ENCODE results near the gene S100PBP.

Gene S100PBP

DNA sequence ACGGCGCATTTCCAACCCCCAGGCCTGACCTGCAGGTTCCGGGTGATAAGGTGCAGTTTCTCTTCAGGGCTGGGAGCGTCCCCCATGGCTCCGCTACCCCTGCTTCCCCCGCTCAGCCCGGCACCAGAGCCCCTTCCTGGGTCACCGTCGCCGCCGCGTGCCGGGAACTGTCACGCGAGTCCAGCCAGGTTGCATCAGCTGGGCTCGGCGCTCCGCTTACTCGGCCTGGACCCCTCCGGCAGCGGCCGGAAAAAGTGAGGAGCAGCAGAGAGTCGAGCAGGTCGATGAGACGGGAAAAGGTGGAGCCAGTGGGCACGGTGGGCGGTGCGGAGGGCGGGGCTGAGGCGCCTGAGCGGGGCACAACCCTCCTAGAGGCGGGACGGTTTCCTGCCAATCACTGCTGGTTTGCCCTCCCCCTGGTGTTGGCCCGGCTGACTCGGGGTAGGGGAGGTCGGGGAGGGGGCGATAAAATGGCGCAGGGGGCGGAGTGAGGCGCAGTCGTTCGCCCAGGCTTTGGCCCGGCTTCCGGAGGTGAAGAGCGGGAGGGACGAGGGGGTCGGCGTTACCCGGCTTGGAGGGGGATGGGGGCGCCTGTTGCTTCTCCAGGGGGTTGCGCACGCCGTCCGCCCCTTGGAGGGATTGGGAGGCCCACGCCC lies at the start of gene S100PBP, which contains the start of gene YARS1:
S100PBP (plus strand) TSS at position 495 of the 656 bp plus-strand sequence. CDS start 8,447 bp downstream, outside the sequence.
YARS1 (minus strand) TSS at position 200 of the 656 bp plus-strand sequence; CDS start at position 86, 114 bp downstream.
- DNase-seq: peak; percentile 94

DNA sequence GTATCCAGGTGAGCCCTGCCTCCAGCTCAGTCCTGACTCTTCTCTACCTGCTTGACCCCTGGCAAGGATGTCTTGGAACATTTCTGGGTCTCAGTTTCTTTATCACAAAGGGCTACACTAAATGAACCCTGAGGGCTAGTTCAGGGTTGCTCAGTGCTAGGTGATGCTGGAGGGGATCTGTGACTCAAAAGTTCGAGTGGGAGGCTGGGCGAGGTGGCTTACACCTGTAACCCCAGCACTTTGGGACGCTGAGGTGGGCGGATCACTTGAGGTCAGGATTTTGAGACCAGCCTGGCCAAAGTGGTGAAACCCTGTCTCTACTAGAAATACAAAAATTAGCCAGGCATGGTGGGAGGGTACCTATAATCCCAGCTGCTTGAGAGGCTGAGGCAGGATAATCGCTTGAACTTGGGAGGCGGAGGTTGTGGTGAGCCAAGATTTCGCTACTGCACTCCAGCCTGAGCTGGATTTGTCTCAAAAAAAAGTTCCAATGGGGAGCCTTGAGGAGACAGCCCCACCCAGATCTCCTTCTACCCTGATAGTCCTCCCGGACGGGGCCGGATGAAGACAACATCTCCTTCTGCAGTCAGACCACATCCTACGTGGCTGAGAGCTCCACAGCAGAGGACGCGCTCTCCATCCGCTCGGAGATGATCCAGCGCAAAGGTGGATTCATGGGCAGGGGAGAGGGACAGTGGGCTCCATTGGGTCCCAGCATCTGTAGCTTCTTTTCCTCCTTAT lies 49.2 kb upstream of the S100PBP start:
- DNase-seq: no peak

DNA sequence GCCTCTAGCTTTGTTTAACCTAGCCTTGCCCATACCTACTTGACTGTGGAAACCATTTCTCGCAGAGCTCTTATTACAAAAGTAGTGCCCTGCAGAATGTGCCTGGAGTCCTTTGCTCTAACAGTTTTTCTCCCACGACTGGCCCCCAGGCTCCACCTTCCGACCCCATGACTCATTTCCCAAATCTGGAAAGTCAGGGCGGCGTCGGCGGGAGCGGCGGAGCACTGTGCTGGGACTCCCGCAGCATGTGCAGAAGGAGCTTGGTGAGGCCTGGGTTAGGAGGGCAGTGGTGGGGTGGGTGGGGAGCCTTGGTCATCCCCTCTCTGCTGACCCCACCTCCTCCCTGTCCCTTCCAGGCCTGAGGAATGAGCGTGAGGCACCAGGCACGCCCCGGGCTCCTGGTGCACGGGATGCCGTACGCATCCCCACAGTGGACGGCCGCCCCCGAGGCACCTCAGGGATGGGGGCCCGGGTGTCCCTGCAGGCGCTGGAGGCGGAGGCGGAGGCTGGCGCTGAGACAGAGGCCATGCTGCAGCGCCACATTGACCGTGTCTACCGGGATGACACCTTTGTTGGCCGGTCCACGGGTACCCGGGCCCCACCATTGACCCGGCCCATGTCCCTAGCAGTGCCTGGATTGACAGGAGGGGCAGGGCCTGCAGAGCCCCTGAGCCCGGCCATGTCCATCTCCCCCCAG lies 47.8 kb upstream of the S100PBP start:
- no peak for DNase-seq

DNA sequence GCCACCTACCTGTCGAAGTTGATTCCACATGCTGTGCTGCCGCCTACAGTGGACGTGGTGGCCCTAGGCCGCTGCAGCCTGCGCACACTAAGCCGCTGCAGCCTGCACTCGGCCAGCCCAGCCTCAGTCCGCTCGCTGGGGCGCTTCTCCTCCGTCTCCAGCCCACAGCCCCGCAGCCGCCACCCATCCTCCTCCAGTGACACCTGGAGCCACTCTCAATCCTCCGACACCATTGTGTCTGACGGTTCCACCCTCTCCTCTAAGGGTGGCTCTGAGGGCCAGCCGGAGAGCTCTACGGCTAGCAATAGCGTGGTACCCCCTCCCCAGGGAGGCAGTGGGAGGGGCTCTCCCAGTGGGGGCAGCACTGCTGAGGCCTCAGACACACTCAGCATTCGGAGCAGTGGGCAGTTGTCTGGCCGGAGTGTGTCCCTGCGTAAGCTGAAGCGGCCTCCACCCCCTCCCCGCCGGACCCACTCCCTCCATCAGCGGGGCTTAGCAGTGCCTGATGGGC lies 47.2 kb upstream of the S100PBP start:
- DNase-seq: no peak

DNA sequence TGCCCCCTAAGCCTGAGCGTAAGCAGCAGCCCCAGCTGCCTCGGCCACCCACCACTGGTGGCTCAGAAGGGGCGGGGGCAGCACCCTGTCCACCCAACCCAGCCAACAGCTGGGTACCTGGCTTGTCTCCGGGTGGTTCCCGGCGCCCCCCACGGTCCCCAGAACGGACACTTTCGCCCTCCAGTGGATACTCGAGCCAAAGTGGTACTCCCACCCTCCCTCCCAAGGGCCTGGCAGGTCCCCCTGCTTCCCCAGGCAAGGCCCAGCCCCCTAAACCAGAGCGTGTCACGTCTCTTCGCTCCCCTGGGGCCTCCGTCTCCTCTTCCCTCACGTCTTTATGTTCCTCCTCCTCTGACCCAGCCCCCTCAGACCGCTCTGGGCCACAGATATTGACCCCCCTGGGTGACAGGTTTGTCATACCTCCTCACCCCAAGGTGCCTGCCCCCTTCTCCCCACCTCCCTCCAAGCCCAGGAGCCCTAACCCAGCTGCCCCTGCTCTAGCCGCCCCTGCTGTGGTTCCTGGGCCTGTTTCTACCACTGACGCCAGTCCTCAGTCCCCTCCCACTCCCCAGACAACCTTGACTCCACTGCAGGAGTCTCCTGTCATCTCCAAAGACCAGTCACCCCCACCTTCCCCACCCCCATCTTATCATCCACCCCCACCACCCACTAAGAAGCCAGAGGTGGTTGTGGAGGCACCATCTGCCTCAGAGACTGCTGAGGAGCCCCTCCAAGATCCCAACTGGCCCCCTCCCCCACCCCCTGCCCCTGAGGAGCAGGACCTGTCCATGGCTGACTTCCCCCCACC lies 46.5 kb upstream of the S100PBP start:
- DNase-seq: no peak

DNA sequence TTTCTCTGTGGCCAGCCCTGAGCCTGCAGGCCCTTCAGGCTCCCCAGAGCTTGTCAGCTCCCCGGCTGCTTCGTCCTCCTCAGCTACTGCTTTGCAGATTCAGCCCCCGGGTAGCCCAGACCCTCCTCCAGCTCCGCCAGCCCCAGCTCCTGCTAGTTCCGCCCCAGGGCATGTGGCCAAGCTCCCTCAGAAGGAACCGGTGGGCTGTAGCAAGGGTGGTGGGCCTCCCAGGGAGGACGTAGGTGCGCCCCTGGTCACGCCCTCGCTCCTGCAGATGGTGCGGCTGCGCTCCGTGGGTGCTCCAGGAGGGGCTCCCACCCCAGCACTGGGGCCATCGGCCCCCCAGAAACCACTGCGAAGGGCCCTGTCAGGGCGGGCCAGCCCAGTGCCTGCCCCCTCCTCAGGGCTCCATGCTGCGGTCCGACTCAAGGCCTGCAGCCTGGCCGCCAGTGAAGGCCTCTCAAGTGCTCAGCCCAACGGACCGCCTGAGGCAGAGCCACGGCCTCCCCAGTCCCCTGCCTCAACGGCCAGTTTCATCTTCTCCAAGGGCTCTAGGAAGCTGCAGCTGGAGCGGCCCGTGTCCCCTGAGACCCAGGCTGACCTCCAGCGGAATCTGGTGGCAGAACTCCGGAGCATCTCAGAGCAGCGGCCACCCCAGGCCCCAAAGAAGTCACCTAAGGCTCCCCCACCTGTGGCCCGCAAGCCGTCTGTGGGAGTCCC lies 45.7 kb upstream of the S100PBP start:
- DNase-seq: no peak

DNA sequence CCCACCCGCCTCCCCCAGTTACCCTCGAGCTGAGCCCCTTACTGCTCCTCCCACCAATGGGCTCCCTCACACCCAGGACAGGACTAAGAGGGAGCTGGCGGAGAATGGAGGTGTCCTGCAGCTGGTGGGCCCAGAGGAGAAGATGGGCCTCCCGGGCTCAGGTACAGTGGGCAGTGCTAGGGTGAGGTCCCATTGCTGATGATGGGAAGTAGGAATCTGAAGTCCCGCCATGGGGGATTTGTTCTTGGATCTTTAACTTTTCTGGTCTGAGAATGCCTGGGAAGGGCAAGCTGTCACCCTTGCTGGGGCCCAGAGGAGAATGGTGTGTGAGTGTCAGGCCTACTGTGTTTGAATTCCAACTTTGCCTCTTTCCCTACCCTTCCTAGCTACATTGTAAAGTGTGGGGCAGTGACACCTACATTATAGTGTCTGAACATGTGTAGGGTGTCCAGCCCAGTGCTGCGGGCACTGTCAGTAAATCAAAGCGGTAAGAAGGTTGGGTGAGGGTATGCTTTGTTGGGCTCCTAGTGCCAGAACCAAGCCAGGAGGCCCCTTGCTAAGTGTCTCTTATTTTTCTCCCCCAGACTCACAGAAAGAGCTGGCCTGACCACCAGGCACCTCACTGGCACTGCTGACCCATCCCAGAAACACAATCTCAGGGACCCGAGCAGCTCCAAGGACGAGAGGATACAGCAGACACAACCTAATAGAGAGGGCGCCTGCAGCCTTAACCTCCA lies 45.0 kb upstream of the S100PBP start:
- no peak for DNase-seq

DNA sequence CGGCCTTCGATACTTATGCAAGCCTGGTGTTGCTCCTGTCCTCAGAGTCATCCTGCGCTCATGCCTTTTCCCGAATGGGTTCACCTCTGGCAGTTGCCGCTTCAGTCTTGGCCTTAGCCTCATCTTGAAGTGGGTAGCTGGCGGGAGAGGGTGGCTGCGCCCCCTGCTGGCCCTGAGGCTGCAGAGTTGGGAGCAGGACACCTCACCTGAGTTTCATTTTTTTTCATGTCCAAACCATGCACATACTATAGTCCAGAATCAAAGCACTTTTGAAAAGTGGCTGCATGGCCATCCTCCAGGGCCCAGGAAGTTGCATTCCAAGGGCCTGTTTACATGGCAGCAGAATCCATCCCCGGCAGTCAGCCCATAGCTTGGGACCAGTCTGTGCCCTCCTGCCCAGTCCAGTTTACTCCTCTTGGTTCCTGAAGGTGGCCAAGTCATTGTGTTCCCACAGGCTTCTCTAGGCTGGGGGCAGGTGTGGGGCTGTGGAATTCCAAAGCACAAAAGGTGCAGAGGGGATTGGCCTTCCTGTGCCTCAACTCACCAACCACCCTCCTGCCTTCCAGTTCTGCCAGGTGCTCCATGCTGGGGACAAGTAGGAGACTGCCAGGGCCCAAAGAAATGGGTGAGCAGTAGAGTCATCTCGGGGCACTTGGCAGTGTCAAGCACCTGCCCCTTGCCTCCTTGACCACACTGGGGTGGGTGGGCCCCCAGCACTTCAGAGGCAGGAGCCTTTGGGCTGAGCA lies 44.3 kb upstream of the S100PBP start:
- DNase-seq: peak; percentile 31

DNA sequence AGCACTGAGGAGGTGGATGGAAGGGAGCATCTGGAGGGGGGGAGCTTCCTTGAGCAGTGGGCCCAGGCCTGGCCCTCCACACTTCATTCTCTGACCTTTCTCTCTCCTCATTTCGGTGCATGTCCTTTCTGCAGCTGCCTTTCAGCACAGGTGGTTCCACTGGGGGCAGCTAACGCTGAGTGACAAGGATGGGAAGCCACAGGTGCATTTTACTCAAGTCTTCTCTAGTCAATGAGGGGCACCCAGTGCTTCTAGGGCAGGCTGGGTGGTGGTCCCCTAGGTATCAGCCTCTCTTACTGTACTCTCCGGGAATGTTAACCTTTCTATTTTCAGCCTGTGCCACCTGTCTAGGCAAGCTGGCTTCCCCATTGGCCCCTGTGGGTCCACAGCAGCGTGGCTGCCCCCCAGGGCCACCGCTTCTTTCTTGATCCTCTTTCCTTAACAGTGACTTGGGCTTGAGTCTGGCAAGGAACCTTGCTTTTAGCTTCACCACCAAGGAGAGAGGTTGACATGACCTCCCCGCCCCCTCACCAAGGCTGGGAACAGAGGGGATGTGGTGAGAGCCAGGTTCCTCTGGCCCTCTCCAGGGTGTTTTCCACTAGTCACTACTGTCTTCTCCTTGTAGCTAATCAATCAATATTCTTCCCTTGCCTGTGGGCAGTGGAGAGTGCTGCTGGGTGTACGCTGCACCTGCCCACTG lies 43.5 kb upstream of the S100PBP start:
- DNase-seq: no peak

DNA sequence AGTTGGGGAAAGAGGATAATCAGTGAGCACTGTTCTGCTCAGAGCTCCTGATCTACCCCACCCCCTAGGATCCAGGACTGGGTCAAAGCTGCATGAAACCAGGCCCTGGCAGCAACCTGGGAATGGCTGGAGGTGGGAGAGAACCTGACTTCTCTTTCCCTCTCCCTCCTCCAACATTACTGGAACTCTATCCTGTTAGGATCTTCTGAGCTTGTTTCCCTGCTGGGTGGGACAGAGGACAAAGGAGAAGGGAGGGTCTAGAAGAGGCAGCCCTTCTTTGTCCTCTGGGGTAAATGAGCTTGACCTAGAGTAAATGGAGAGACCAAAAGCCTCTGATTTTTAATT lies 43.0 kb upstream of the S100PBP start:
- DNase-seq: no peak

DNA sequence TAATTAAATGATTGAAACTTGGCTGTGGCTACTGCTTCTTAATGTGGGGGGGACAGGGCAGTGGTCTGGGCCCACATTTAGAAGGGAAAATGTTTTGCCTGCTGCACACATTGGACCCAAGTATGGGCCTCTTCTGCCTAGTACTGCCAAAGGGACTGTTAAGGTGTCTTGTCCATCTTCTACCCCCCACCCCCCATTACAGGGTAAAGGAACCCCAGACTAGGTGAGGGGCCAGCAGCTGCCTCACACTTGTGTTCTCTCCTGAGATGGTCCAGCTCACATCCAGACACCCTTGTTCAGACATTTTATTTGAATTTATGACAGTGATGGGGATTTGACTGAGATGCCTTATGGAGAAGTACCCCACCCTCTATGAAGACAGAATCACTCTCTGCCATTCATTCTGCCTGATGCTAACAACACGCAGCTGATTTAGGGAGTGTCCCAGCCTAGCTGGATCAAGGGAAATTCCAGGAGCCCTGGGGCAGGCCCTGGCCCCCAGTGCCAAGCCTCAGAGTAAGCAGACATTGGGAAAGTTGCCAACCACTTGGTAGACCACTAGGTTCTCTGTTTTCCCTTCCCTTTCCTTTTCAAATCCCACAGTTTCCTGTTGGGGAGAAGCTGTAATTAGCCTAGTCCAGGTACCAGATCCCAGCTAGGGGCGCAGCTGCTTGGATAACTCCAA lies 42.4 kb upstream of the S100PBP start:
- DNase-seq: no peak

DNA sequence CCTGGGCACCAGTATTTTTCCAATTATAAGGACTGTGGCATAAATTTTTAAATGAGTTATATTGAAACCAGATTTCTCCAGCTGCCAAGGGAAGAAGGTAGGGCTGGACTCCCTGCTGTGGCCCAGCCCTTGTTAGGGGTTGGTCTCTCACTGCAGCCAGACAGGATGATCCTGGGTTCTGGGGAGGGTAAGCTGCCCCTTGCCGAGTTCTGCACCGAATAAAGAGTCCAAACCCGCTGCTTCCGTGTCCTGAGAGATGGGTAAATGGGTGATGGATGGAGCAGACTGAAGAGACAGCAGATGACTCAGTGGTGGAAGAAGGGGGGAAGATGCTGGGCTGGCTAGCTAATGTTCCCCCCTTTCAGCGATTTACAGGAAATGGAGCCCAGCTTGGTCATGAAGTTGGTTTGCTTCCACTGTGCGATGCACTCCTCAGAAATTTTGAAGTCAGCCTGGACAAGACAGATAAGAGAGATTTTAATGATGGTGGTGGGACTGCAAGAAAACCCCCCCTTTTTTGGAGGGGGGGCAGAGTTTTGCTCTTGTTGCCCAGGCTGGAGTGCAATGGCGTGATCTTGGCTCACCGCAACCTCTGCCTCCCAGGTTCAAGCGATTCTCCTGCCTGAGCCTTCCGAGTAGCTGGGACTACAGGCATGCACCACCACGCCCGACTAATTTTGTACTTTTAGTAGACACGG lies 41.7 kb upstream of the S100PBP start:
- DNase-seq: no peak

DNA sequence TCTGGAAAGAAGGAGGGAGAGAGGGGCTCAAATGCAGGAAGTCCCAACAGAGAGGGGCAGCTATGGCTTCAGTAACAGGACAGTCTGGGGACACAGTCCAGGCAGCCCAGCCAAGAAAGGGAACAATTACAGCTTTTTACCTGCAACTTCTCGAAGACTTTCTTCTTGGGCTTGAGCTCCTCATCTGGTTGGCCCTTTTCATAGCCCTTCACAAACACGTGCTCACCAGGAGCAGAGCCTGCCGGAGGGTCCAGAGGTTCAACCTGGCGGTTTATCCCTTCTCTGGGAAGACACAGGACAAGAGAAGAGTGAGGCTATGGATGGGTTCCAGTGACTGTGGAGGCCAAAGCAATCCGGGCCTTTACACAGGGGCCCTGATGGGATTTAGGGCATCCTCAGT lies 38.2 kb upstream of the S100PBP start:
- DNase-seq: no peak

DNA sequence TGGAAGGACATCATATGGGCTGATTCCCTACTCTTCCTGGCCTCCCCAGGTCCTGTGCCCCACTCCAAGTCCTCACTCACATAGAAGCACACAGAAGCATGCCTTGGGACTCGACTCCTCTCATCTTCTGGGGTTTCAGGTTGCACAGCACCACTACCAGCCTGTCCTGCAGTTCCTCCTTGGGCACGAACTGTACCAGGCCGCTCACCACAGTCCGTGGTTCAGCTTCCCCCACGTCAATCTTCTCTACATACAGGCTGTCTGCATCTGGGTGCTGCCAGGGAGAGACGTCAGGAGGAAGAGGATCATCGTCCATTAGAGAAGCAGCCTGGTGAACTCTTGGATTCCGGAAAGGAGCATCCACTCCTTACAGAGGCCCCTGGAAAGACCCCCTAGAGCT lies 37.4 kb upstream of the S100PBP start:
- no peak for DNase-seq

DNA sequence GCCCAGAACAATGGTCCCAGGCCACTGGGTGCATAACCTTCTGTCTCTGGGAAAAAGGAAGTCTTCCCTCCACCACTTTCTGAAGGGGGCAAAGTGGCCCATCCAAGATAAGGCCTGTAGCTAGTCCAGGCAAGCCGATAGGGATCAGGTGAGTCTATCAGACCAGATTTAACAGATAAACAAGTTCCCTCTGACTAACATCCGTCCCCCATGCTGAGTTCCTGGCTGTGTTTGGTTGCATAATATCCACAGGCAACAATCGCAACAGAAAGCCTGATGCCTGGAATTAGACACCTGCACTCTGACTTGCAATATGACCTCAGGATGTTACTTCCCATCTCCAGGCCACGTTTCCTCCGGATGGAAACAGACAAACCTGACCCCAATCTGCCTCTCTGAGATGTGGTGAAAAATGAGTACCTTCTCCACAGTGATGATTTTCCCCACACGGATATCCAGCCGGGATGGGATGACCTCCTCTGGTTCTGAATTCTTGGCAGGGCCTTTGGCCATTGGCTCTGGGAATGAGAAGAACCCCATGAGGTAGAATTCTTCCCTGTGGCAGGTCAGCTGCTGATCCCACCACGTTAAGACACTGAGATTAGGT lies 36.7 kb upstream of the S100PBP start:
- no peak for DNase-seq

DNA sequence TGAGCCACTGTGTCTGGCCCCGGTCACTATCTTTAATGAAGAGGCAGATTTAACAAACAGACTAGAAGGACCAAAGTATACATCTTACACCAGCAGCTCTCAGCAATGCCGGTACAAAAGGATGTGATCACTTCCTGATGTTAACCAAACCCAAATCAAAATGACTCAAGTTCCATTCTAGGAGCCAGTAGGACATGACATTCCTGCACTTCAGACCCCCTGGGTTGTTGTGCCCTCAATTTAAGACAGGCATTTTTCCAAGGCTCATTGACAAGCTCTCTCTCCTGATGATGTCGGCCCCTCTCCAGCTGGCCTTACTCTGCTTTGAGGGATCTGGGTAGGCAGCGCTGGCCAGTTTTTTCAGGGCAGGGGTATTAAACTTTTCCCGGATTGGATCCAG lies 35.4 kb upstream of the S100PBP start:
- no peak for DNase-seq

DNA sequence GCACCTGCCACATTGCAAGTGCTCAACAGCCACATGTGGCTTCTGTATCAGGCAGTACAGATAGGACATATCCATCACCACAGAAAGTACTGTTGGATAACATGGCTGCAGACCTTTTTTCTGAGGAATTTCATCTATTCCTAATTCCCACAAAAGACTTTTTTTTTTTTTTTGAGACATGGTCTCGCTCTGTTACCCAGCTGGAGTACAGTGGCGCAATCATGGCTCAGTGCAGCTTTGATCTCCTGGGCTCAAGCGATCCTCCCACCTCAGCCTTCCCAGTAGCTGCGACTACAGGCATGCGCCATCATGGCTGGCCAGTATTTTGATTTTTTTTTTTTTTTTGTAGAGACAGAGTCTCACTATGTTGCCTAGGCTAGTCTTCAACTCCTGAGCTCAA lies 33.6 kb upstream of the S100PBP start:
- DNase-seq: no peak

DNA sequence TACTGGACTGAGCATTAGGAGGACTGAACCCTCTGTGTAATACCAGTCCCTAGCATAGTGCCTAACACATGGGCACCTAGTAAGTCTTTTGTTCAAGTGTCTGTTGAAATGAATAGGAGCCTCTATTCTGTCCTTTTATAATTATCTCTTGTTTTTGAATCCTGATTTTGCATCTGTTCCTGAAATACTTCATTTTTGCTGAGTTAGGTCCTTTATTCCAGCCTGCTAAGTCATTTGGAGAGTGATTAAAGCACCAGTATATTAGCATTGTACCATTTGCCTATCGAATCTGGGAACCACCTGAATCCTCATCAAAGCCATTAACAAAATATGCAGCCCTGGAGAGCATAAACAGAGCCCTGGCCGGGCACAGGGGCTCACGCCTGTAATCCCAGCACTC lies 32.6 kb upstream of the S100PBP start:
- DNase-seq: no peak

Data from NCI-H1694 treated with DMSO at 0.1 percent for 48 hours (cell line).